Activated T-helper 1 cell treated with anti-CD3 and anti-CD28 coated beads, Interleukin-2, amount 50 U/mL, for 16 hours (primary cell): ENCODE measurements around the gene PRKAR2A.
"Not testable (repeated sequence)": the region's sequence is repeated elsewhere in the genome, so short reads cannot be mapped to it uniquely, and the experiment has no call there.

ENCODE experiments used
- DNase-seq, 2 donors: peaks; one replicate each; pipeline ENCODE4 v3.0.0-alpha.2; 2020; ENCODE audit warnings: low read depth in 1 of 2, low spot score in 1 of 2

PRKAR2A gene

GRCh38 chr3:48837163-48837562 is 10.5 kb downstream of the PRKAR2A start:
- DNase-seq, result no peak

- DNase-seq, result no peak
These were observed 11.9 kb downstream of the PRKAR2A start for GRCh38 chr3:48835650-48836366.

GRCh38 chr3:48832684-48833083 is 15.0 kb downstream of the PRKAR2A start:
- no peak for DNase-seq

- DNase-seq, result no peak
These were observed 17.0 kb downstream of the PRKAR2A start for GRCh38 chr3:48830715-48831114.

- DNase-seq, result not testable (repeated sequence)
These were observed 18.1 kb downstream of the PRKAR2A start for GRCh38 chr3:48829525-48829924.

GRCh38 chr3:48827874-48828273 is 19.8 kb downstream of the PRKAR2A start:
- not testable (repeated sequence) for DNase-seq

GRCh38 chr3:48826451-48826850 is 21.2 kb downstream of the PRKAR2A start:
- DNase-seq, result no peak

- DNase-seq, result no peak
These were observed 26.9 kb downstream of the PRKAR2A start for GRCh38 chr3:48820612-48821324.

GRCh38 chr3:48819234-48820221 is 28.1 kb downstream of the PRKAR2A start:
- DNase-seq, result no peak

GRCh38 chr3:48811524-48811923 is 36.1 kb downstream of the PRKAR2A start:
- no peak for DNase-seq

- no peak for DNase-seq
These were observed 42.7 kb downstream of the PRKAR2A start for GRCh38 chr3:48804930-48805329.

GRCh38 chr3:48800831-48801230 is 46.8 kb downstream of the PRKAR2A start:
- DNase-seq, result not testable (repeated sequence)

GRCh38 chr3:48798998-48799397 is 48.7 kb downstream of the PRKAR2A start:
- no peak for DNase-seq

GRCh38 chr3:48797626-48798025 is 50.0 kb downstream of the PRKAR2A start:
- DNase-seq, result no peak

- no peak for DNase-seq
These were observed 51.5 kb downstream of the PRKAR2A start for GRCh38 chr3:48795997-48796732.

- DNase-seq, result not testable (repeated sequence)
These were observed 54.2 kb downstream of the PRKAR2A start for GRCh38 chr3:48793484-48793883.

GRCh38 chr3:48789665-48790064 is 58.0 kb downstream of the PRKAR2A start:
- DNase-seq, result no peak

- DNase-seq, result no peak
These were observed 59.0 kb downstream of the PRKAR2A start for GRCh38 chr3:48788544-48789162.

- DNase-seq, result no peak
These were observed 63.1 kb downstream of the PRKAR2A start for GRCh38 chr3:48784426-48785120.

- no peak for DNase-seq
These were observed 64.4 kb downstream of the PRKAR2A start for GRCh38 chr3:48783304-48783703.
